NCI-H446 (cell line): ENCODE measurements around the gene LRRC36.
"Not testable (repeated sequence)": the region's sequence is repeated elsewhere in the genome, so short reads cannot be mapped to it uniquely, and the experiment has no call there.

Experiments
- DNase-seq, 2 experiments: peaks; one replicate each; lab custom pipeline; 2025; lab: John Stamatoyannopoulos, UW

LRRC36 gene

GRCh38 chr16:67342616-67343015, 16.0 kb downstream of the LRRC36 start:
- DNase-seq, result no peak

GRCh38 chr16:67345401-67345800, 18.8 kb downstream of the LRRC36 start:
- DNase-seq, result no peak

DNA sequence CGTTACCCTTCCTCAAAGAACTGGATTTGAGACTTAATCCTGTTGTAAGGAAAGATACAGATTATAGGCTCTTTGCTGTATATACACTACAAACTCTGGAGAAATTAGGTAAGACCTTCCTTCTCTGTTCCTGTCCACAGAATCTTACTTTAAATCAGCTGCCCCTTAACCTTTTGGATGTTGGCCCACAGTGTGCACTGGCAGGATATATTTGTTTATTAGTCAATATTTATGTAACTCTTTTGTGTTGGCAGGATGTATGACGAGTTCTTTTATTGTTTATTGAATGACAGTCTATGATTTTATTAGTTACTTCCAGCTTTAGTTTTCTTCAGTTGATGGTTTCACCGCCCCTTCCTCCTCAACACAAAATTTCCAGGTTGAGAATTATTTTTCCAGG, 19.7 kb downstream of the LRRC36 start:
- DNase-seq, result no peak

GRCh38 chr16:67349172-67349571, 22.6 kb downstream of the LRRC36 start:
- peak in 1 of 2 experiments; percentile 8 for DNase-seq

- no peak for DNase-seq
Observed at GRCh38 chr16:67350324-67350723, 23.7 kb downstream of the LRRC36 start.

DNA sequence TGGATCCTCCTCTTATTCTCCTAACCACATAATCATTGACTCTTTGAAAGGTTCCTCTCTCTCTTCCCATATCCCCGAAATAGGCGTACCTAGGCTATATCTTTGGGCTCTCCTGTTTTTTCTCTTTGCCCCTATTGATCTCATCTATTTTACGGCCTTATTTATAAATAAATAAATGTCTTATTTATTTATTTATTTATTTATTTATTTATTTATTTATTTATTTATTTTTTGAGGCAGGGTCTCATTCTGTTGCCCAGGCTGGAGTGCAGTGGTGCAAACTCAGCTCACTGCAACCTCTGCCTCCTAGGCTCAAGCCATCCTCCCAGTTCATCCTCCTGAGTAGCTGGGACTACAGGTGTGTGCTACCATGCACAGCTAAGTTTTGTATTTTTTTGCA, 25.8 kb downstream of the LRRC36 start:
- not testable (repeated sequence) for DNase-seq

DNA sequence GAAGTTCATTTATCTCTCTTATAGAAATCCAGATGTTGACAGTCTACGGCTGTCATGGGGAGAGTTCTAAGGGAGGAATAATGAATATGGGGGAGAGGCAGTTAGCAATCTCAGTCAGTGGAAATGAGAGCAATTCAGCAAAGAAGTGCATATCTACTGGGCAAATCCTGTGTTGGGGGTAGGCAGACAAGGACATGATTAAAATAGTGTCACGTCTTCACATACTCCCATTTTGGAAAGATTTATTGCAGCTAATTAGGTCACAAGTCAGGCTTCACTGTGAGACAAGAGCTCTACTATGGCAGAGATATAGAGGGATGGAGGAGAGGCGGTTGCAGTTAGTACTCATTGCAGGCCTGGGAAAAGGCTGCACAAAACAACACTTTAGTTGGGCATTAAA, 29.8 kb downstream of the LRRC36 start:
- no peak for DNase-seq

DNA sequence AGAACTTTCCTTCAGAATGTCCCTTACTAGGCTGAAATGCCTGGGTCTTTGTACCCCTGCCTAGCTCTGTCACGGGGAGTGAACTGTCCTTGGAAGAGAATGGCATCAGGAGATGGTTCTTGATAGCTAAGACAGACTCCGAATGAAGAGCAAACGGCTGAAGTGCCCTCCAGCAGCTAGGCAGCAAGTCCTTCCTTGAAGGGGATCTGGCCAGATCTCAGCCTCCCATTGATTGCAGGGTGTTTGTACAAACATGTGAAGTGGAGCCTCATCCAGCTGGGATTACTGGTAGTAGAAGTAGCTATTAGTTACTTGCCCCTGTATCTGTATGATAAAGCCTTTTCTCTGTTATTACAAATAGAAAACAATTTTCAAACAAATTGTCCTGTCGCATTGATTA, 30.9 kb downstream of the LRRC36 start:
- DNase-seq, result no peak

- DNase-seq, result not testable (repeated sequence)
Observed at GRCh38 chr16:67359540-67360269, 33.1 kb downstream of the LRRC36 start.

DNA sequence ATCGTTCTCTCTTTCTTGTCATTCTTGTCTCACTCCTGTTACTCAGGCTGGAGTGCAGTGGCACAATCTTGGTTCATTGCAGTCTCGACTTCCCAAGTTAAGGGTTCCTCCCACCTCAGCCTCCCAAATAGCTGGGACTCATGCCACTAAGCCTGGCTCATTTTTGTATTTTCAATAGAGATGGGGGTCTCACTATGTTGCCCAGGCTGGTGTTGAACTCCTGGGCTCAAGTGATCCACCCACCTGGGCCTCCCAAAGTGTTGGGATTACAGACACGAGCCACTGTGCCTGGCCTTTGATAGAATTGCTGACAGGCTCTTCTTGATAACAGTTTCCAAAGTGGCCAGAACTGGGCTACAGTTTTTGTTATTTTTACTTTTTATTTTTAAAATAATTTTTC, 34.4 kb downstream of the LRRC36 start:
- no peak for DNase-seq

DNA sequence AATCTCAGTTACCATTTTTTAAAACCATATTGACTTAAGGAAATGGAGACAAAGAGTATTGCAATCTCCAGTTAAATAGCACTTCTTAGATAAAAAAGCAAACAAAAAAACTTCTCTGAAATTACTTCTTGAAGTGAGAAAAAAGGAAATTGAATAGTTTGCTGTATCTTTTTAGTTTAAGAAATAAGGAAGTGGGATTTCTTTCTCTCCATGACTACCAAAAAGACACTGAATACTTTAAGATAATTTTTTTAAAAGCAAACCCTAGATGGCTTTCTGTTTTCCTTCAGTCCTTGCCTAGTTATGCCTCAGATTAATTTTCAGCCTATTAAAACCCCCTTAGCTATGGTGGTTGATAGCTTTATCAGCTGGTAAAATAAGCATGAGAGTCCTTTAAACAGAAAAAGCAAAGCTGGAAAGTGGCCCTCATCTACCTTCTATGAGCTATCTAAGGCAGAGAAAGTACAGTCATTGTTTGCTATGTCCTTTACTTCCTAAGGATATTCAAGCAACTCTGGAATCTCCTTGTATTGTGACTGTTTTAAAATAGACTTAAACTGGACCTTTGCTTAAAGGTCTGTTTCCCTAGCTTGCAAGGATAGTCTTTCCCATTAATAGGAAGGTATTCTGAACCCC, 38.1 kb downstream of the LRRC36 start:
- DNase-seq, result no peak

- DNase-seq, result no peak
Observed at GRCh38 chr16:67370661-67371060, 44.0 kb downstream of the LRRC36 start.

DNA sequence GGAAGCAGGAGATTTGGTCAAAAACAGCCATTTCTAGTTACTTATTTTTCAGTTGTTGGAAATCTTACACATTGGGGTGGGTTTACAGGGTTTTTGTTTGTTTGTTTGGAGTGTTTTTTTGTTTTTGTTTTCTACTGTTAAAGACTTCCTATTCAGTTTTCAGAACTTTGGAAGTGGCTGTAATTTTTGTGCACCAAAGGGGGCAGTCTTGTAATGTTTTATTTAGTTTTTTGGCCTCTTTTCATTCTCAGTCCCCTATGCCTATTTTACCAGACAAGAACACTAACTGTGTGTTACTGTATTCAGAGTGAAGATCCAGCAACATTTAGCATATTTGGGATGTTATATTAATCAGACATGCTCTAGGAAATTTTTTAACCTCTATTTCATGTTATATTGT, 46.0 kb downstream of the LRRC36 start:
- DNase-seq, result peak in 1 of 2 experiments; percentile 21

DNA sequence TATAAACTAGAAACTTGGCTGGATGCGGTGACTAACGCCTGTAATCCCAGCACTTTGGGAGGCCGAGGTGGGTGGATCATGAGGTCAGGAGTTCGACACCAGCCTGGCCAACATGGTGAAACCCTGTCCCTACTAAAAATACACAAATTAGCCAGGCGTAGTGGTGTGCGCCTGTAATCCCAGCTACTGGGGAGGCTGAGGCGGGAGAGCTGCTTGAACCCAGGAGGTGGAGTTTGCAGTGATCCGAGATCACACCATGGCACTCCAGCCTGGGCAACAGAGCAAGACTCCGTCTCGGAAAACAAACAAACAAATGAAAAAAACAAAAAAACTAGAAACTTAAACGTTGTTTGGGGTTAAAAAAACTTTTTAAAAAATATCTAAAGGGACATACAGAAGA, 49.4 kb downstream of the LRRC36 start:
- not testable (repeated sequence) for DNase-seq

- no peak for DNase-seq
Observed at GRCh38 chr16:67378642-67379041, 52.0 kb downstream of the LRRC36 start.

DNA sequence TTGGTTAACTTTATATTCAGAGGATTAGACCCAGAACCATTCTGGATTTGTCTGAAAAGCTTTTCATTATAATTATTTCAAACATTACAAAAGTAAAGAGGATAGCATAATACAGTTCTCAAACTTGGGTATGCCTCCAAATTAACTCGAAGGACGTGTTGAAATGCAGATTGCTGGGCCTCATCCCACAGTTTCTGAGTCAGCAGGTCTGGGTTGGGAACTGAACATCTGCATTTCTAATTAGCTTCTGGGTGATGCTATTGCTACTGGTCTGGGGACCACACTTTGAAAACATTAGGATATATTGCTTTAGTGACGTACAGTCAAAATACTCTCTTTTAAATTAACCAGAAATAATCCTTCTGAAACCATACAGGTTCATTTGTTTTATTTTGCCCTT, 56.7 kb downstream of the LRRC36 start:
- DNase-seq, result no peak

DNA sequence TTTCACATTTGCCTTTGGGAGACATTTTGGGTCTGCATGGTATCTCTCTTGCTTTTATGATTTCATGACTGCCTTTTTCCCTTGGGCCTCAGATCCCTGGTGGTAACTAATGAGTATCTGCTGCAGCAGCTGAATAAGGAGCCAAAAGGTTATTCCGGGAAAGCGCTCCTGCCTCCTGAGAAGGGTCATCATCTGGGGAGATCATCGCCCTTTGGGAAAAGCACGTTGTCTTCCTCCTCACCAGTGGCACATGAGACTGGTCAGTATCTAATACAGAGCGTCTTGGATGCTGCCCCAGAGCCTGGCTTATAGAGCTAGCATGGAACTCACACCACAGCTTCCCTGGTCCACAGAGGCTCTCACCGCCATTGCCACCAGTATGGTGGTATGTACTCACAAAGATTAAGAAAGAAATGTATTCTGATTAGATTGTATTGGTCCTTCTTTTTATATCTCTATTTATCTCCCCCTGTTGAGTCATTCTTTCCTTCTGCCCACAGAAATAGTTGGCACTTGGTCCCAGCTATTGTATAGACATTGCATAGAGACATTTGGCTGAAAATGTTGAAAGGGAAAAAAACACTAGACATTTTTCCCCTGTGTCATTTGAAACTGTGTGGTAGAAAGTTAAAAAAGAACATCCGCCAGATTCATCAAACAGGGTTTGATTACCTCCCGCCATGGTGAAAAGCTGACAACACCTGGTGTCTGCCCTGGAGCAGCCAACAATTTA, 58.3 kb downstream of the LRRC36 start:
- DNase-seq, result no peak

GRCh38 chr16:67386861-67387455, 60.3 kb downstream of the LRRC36 start:
- no peak for DNase-seq

DNA sequence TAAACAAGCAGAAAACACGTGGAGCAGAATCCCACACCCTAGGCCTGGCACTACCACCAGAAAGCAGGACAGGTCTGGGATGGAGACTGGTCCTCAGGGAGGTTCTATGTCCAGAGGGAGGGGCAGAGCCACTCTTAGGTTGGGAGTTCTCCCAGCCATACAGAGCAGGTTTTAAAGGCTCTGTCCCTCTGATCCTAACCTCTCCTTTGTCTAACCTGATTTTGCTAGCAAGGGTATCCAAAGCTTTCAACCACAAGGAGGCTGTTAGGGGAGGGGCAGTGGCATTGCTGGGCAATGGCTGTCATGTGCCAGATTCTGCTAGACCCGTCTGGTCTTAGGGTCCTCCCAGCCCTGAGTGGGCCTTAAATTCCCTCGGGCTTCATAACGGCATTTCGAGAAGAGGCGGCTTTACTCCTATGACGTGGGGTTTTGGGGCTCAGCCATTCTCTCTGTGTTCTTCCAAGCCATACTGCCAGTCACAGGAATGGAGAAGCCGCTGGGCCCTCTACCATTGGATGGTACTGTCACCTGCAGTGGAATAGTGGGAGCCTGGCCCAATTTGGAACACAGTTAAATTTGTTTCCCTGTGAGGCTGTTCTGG, 61.0 kb downstream of the LRRC36 start:
- DNase-seq, result no peak

GRCh38 chr16:67388191-67388590, 61.6 kb downstream of the LRRC36 start:
- DNase-seq, result no peak

- DNase-seq, result peak in 1 of 2 experiments; percentile 24
Observed at GRCh38 chr16:67388591-67388990, 62.0 kb downstream of the LRRC36 start.
